Upper lobe of right lung (tissue), 1 donor: ENCODE results near the gene ALK. TPM values are rescaled to one million over a fixed set of nuclear protein-coding genes. Genes with fewer than 3 reads are reported as not detected.

Experiments
- ATAC-seq: fragments of 200-7000 bp; cut with Tn5 transposase; one replicate; pipeline ENCODE4 v1.9.1; 2020; ENCODE audit warnings: mild to moderate bottlenecking, moderate library complexity
- DNase-seq: peaks from one replicate; pipeline ENCODE4 v3.0.0-alpha.2; 2020
- H3K27ac ChIP-seq: fragments of 200-600 bp; one replicate; pipeline ENCODE4 v1.8.0; 2022
- H3K27me3 ChIP-seq: fragments of 200-600 bp; one replicate; pipeline ENCODE4 v1.8.0; 2022; ENCODE audit warnings: mild to moderate bottlenecking
- H3K36me3 ChIP-seq: fragments of 200-600 bp; one replicate; pipeline ENCODE4 v1.8.0; 2022
- H3K4me1 ChIP-seq: fragments of 200-600 bp; one replicate; pipeline ENCODE4 v1.8.0; 2022
- H3K4me3 ChIP-seq: fragments of 200-600 bp; one replicate; pipeline ENCODE4 v1.8.0; 2022; ENCODE audit warnings: mild to moderate bottlenecking
- H3K9me3 ChIP-seq: fragments of 200-600 bp; one replicate; pipeline ENCODE4 v1.8.0; 2022
- CTCF ChIP-seq: fragments of 200-600 bp; IDR thresholded peaks from one replicate; pipeline ENCODE4 v1.8.0; 2022; ENCODE audit warnings: antibody characterized with exemption
- intact Hi-C: fragments of 100-400 bp; cut with DNase I; formaldehyde crosslinking; loops from one replicate; pipeline ENCODE4 v1.11.0; 2022
- total RNA-seq: library from RNA; stranded (reverse); fragmentation: NEBNext Ultra II Directional; extraction: Animal tissue kit (Norgen Biotek cat#: 25700); gene quantifications from one replicate; pipeline ENCODE4 v1.2.1, GENCODE V29; 2021
- donor health status: DM: no; HTN: yes; CAD: no; lungs with severe emphysema.

The ALK gene
- total RNA-seq, 1 donor from 2014 or later, result not detected

GRCh38 chr2:29799628-29800027 is 121.8 kb downstream of the ALK start:
- intact Hi-C loops, result no loop called here
- no peaks in the 10 kb centered on the region for H3K36me3 ChIP-seq
- ATAC-seq, result no peak

GRCh38 chr2:29797916-29798315 is 123.5 kb downstream of the ALK start:
- intact Hi-C loops, result no loop called here
- Histone ChIP-seq H3K27me3 (no peaks in the 10 kb centered on the region), H3K9me3 (no peaks in the 10 kb centered on the region), H3K27ac (no peak overlapping the region), H3K4me1 (no peaks in the 10 kb centered on the region), H3K36me3 (no peaks in the 10 kb centered on the region), H3K4me3 (no peak overlapping the region)
- TF ChIP-seq CTCF, result no peak
- no peak for DNase-seq
- ATAC-seq, result no peak

More at GRCh38 chr2:29799628-29800027, 121.8 kb downstream of the ALK start:
- TF ChIP-seq CTCF, result no peak
- Histone ChIP-seq H3K27ac (no peak overlapping the region), H3K9me3 (no peaks in the 10 kb centered on the region), H3K27me3 (no peaks in the 10 kb centered on the region), H3K4me1 (no peaks in the 10 kb centered on the region), H3K4me3 (no peak overlapping the region)
- no peak for DNase-seq

- no peak for ATAC-seq
- intact Hi-C loops, result no loop called here
- TF ChIP-seq CTCF, result no peak
These were observed 124.9 kb downstream of the ALK start for GRCh38 chr2:29796446-29796845.

GRCh38 chr2:29789911-29790485 is 131.4 kb downstream of the ALK start:
- no peaks in the 10 kb centered on the region for H3K9me3 ChIP-seq
- H3K27me3 ChIP-seq, result no peaks in the 10 kb centered on the region
- TF ChIP-seq CTCF, result no peak
- H3K4me1 ChIP-seq, result no peaks in the 10 kb centered on the region
- ATAC-seq (no peak), DNase-seq (no peak)
- H3K36me3 ChIP-seq, result no peaks in the 10 kb centered on the region
- intact Hi-C loops, result no loop called here
- no peak overlapping the region for H3K4me3 ChIP-seq
- no peak overlapping the region for H3K27ac ChIP-seq

More at GRCh38 chr2:29796446-29796845, 124.9 kb downstream of the ALK start:
- H3K27me3 ChIP-seq, result no peaks in the 10 kb centered on the region
- no peaks in the 10 kb centered on the region for H3K9me3 ChIP-seq
- no peak overlapping the region for H3K4me3 ChIP-seq
- no peak for DNase-seq
- no peak overlapping the region for H3K27ac ChIP-seq
- H3K36me3 ChIP-seq, result no peaks in the 10 kb centered on the region
- H3K4me1 ChIP-seq, result no peaks in the 10 kb centered on the region

DNA sequence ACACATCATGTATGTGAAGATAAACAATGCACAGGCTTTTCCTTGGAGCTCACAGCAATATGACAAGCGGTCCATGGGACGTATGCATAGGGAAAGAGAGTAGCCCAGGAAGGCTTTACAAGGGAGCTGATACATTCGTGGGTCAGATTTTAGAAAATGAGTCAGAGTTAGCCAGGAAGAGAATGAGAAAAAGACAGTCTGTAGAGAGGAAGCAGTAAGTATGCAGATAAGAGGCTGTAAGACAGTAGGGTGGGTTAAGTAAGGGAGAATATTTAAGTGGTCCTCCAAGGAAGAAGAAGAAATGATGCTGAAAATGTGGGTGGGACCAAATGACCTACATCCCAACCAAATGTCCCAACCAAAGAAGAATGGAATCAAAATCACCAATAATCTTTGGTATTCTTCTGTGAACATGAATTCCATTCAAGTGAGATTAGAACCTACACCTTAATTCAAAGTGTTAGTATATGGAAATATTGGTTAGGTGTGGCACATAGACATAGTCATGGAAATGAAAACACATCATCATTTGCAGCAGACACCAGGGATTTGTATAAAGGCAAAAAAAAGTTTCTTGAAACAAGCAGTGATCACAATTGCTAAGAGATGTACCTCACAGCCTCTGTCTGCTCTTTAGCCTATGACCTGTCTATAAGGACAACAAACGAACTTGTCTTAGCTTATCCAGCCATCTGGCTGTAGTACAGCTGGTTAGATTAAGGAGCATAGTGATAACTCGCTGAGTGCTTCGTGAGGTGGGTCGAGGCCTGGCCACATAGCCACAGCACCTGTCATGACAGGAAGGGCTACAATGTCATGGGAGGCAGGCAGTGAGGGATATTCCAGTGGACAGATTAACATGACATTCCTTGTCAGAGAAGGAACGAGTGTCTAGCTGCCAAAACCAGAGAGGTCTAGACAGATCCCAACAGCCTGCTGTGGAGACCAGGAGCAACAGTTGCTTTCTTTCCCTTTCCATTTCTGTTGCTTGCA is 133.6 kb downstream of the ALK start:
- Histone ChIP-seq H3K9me3 (no peaks in the 10 kb centered on the region), H3K27ac (no peak overlapping the region), H3K4me1 (no peaks in the 10 kb centered on the region), H3K27me3 (no peaks in the 10 kb centered on the region), H3K36me3 (no peaks in the 10 kb centered on the region), H3K4me3 (no peak overlapping the region)
- ATAC-seq, result no peak
- no peak for DNase-seq
- TF ChIP-seq CTCF, result no peak
- intact Hi-C loops, result no loop called here
